ENCODE results near the gene DUS2. TPM values are rescaled to one million over a fixed set of nuclear protein-coding genes. Genes with fewer than 3 reads are reported as not detected.

The DUS2 gene
- total RNA-seq, 1 experiment from 2014 or later: 27.3 TPM

- H3K4me2 ChIP-seq (ENCODE audit: low read length): peak overlapping the region; percentile 29
- H3K4me1 ChIP-seq (ENCODE audit: control insufficient read depth in 1 of 2, insufficient read depth in 2 of 2, low read length in 2 of 2): peaks cover 20 to 22% of the 10 kb centered on the region in 2 experiments; a peak in 3 of 4 replicates
- no peaks in the 10 kb centered on the region for H3K27me3 ChIP-seq (ENCODE audit: insufficient read depth, low read length)
- H3K27ac ChIP-seq (ENCODE audit: low read depth, low read length): peak overlapping the region; percentile 29; the same call in 1 of the 2 replicates
- no peak for TF ChIP-seq ELF1 (IDR thresholded peaks at IDR 0.05; ENCODE audit: borderline replicate concordance, low read depth)
- TF ChIP-seq CBX3 (IDR thresholded peaks at IDR 0.05; ENCODE audit: low read depth): no peak
- TF ChIP-seq SRF (IDR thresholded peaks at IDR 0.05; ENCODE audit: low read depth): no peak
- TF ChIP-seq EZH2 (IDR thresholded peaks at IDR 0.05): no peak
- no peak for TF ChIP-seq YY1 (IDR thresholded peaks at IDR 0.05; ENCODE audit: extremely low read depth, insufficient replicate concordance, low read depth, low read length)
- TF ChIP-seq EZH2phosphoT487 (IDR thresholded peaks at IDR 0.05; ENCODE audit: borderline replicate concordance): no peak
- no peak for TF ChIP-seq ZBTB33 (IDR thresholded peaks at IDR 0.05; ENCODE audit: extremely low read depth, insufficient replicate concordance, low read length)
- no peak for TF ChIP-seq POLR2A (IDR thresholded peaks at IDR 0.05; ENCODE audit: borderline replicate concordance, extremely low read depth, insufficient read depth, insufficient read length)
- TF ChIP-seq RAD21 (IDR thresholded peaks at IDR 0.05; ENCODE audit: low read depth): no peak
- no peak for TF ChIP-seq FOSL1 (IDR thresholded peaks at IDR 0.05; ENCODE audit: low read depth)
- TF ChIP-seq ZNF274 (IDR thresholded peaks at IDR 0.05; ENCODE audit: low read depth, low read length): no peak
- no peak for TF ChIP-seq JUND (IDR thresholded peaks at IDR 0.05)
- no peak for TF ChIP-seq TCF7L2 (IDR thresholded peaks at IDR 0.05; ENCODE audit: borderline replicate concordance, extremely low read depth, insufficient read depth, insufficient read length)
- TF ChIP-seq SP1 (IDR thresholded peaks at IDR 0.05; ENCODE audit: low read depth): no peak
- TF ChIP-seq ZFX (IDR thresholded peaks at IDR 0.05): no peak
- TF ChIP-seq MAX (IDR thresholded peaks at IDR 0.05): no peak
- TF ChIP-seq CTCF (IDR thresholded peaks at IDR 0.05 in 2 of 3, conservative IDR thresholded peaks at IDR 0.05 in 1 of 3; ENCODE audit: borderline replicate concordance in 1 of 3, insufficient read depth in 1 of 3, low read depth in 2 of 3, low read length in 2 of 3): no peak
- TF ChIP-seq REST (IDR thresholded peaks at IDR 0.05; ENCODE audit: low read depth): no peak
- TF ChIP-seq CEBPB (IDR thresholded peaks at IDR 0.05; ENCODE audit: low read depth): no peak
- ChIA-PET CTCF (interaction anchor here (1.0 kb wide), 1 partner anchor 51 kb away, joined by 3 read pairs; no protein-coding TSS in a partner anchor), POLR2A (no interaction called here), RAD21 (ENCODE audit: low non-redundant PET in 1 of 2, low total read pairs in 2 of 2, uncharacterized antibody in 2 of 2, unreplicated experiment in 2 of 2) (no interaction called here)
- H3K9ac ChIP-seq (ENCODE audit: low read length): no peak overlapping the region
- peaks cover 9% of the 10 kb centered on the region; the same call in 1 of the 2 replicates for H4K20me1 ChIP-seq (ENCODE audit: insufficient read depth)
- H3K79me2 ChIP-seq (ENCODE audit: insufficient read depth, low read length): peaks cover 98% of the 10 kb centered on the region
- no peaks in the 10 kb centered on the region for H3K9me3 ChIP-seq (ENCODE audit: control insufficient read depth in 1 of 2, insufficient read depth in 1 of 2, low read depth in 1 of 2, low read length in 2 of 2)
- H3K4me3 ChIP-seq (replicated peaks in 1 of 2; ENCODE audit: low read depth in 1 of 2, low read length in 2 of 2): no peak overlapping the region
- H2AFZ ChIP-seq (ENCODE audit: low read depth, low read length, poor library complexity, severe bottlenecking): no peak overlapping the region
- no TSS peak for BruUV-seq (replicated peaks)
- DNase-seq (ENCODE audit: low read depth, low spot score) (no peak), ATAC-seq (peak; percentile 51; the same call in 1 of the 2 replicates)
- intact Hi-C loops (cut with micrococcal nuclease): no loop called here
- H3K36me3 ChIP-seq (ENCODE audit: control insufficient read depth in 1 of 2, insufficient read depth in 2 of 2, low read length in 2 of 2): no peaks in the 10 kb centered on the region
- H3K9me2 ChIP-seq (ENCODE audit: insufficient read depth): no peaks in the 10 kb centered on the region
These were observed 68.5 kb downstream of the DUS2 start for GRCh38 chr16:68091380-68092261.

All from HCT116 (cell line).